SK-N-SH (cell line): ENCODE data around the gene TBK1. TPM values are rescaled to one million over a fixed set of nuclear protein-coding genes. Genes with fewer than 3 reads are reported as not detected.

Source experiments
- CTCF ChIA-PET: fragments of 300-600, 350-600 bp; formaldehyde crosslinking; extraction: SDS; loops from one replicate; lab custom pipeline; 2021; lab: Yijun Ruan, JAX
- POLR2A ChIA-PET: fragments of 350-600 bp; sonication (Branson Sonifier 250); formaldehyde crosslinking; extraction: SDS; loops from one replicate; lab custom pipeline; 2020; ENCODE audit warnings: antibody characterized with exemption, inconsistent platforms; lab: Yijun Ruan, JAX
- DNase-seq: peaks from one replicate; pipeline ENCODE4 v3.0.0; 2012
- H2AFZ ChIP-seq: fragments of 200-600 bp; sonication (generic); 2 replicates; pipeline ENCODE4 v1.8.1; 2016; ENCODE audit warnings: antibody characterized with exemption, mild to moderate bottlenecking, low read depth
- H3F3A ChIP-seq: fragments of 200-600 bp; sonication (generic); replicated peaks from 2 replicates; pipeline ENCODE3; 2016; ENCODE audit warnings: antibody characterized with exemption, mild to moderate bottlenecking; ENCODE audit not compliant: insufficient read depth
- H3K27ac ChIP-seq, 2 experiments: fragments of 200-500 bp in 1 of 2; fragments of 200-600 bp in 1 of 2; sonication (Bioruptor generic) in 1 of 2; sonication (generic), shearing (Covaris generic) in 1 of 2; 2 replicates each; pipeline versions ENCODE4 v1.5.1 to v1.6.1; 2014 to 2016; ENCODE audit warnings: low read depth in 2 of 2, inconsistent platforms in 1 of 2, low read length in 1 of 2, mild to moderate bottlenecking in 1 of 2, mixed read lengths in 1 of 2
- H3K27me3 ChIP-seq: fragments of 200-600 bp; sonication (generic), shearing (Covaris generic); 2 replicates; pipeline ENCODE4 v1.6.1; 2016; ENCODE audit warnings: mixed run types; ENCODE audit not compliant: insufficient read depth
- H3K36me3 ChIP-seq, 2 experiments: fragments of 200-500 bp in 1 of 2; fragments of 200-600 bp in 1 of 2; sonication (Bioruptor generic) in 1 of 2; sonication (generic) in 1 of 2; replicated peaks in 1 of 2; 2 replicates each; pipeline versions ENCODE3 to v1.5.1; 2014 to 2016; ENCODE audit warnings: low read length in 1 of 2, mild to moderate bottlenecking in 1 of 2; ENCODE audit not compliant: insufficient read depth in 2 of 2, control insufficient read depth in 1 of 2
- H3K4me1 ChIP-seq, 2 experiments: fragments of 200-500 bp in 1 of 2; fragments of 200-600 bp in 1 of 2; sonication (Bioruptor generic) in 1 of 2; sonication (generic), shearing (Covaris generic) in 1 of 2; 2 replicates each; pipeline versions ENCODE4 v1.5.1 to v1.6.1; 2014 to 2016; ENCODE audit warnings: low read depth in 1 of 2, low read length in 1 of 2, mixed run types in 1 of 2; ENCODE audit not compliant: insufficient read depth in 2 of 2, control insufficient read depth in 1 of 2
- H3K4me2 ChIP-seq: fragments of 200-600 bp; sonication (generic), shearing (Covaris generic); 2 replicates; pipeline ENCODE4 v1.6.1; 2017; ENCODE audit warnings: mixed run types
- H3K4me3 ChIP-seq, 2 experiments: fragments of 200-500 bp in 1 of 2; fragments of 200-600 bp in 1 of 2; sonication (Bioruptor generic) in 1 of 2; sonication (generic), shearing (Covaris generic) in 1 of 2; 2 replicates each; pipeline versions ENCODE4 v1.5.1 to v1.8.1; 2014 to 2016; ENCODE audit warnings: low read depth in 2 of 2, inconsistent platforms in 1 of 2, low read length in 1 of 2, mild to moderate bottlenecking in 1 of 2, mixed read lengths in 1 of 2, moderate library complexity in 1 of 2
- H3K79me2 ChIP-seq: fragments of 200-600 bp; sonication (generic); 2 replicates; pipeline ENCODE4 v1.8.1; 2017; ENCODE audit warnings: mild to moderate bottlenecking; ENCODE audit not compliant: insufficient read depth
- H3K9ac ChIP-seq: fragments of 200-600 bp; sonication (generic); 2 replicates; pipeline ENCODE4 v1.6.1; 2017; ENCODE audit warnings: mixed run types
- H3K9me2 ChIP-seq: fragments of 200-600 bp; sonication (generic); 2 replicates; pipeline ENCODE4 v1.6.1; 2017; ENCODE audit warnings: mixed run types
- H3K9me3 ChIP-seq: fragments of 200-600 bp; sonication (generic); 2 replicates; pipeline ENCODE4 v1.6.1; 2017; ENCODE audit warnings: mixed run types, mild to moderate bottlenecking, moderate library complexity
- H4K20me1 ChIP-seq: fragments of 200-600 bp; sonication (generic); 2 replicates; pipeline ENCODE4 v1.6.1; 2017; ENCODE audit warnings: mild to moderate bottlenecking, mixed run types; ENCODE audit not compliant: insufficient read depth
- ELF1 ChIP-seq: IDR thresholded peaks from 2 replicates; pipeline ENCODE4 v1.4.0; 2012
- FOXJ3 ChIP-seq: sonication (generic); formaldehyde crosslinking; IDR thresholded peaks from 2 replicates; pipeline ENCODE4 v1.5.1; 2020; ENCODE audit warnings: mild to moderate bottlenecking, missing genetic modification reagents
- FOXM1 ChIP-seq: IDR thresholded peaks from 2 replicates; pipeline ENCODE4 v1.4.0; 2012; ENCODE audit warnings: low read depth, mild to moderate bottlenecking
- GABPA ChIP-seq: IDR thresholded peaks from 2 replicates; pipeline ENCODE4 v1.4.0; 2012; ENCODE audit warnings: low read depth, mild to moderate bottlenecking
- GATA2 ChIP-seq: sonication (generic); formaldehyde crosslinking; IDR thresholded peaks from 2 replicates; pipeline ENCODE4 v1.5.0; 2020; ENCODE audit warnings: mild to moderate bottlenecking, missing genetic modification reagents
- MEF2A ChIP-seq: IDR thresholded peaks from 2 replicates; pipeline ENCODE4 v1.4.0; 2012; ENCODE audit warnings: low read depth, borderline replicate concordance
- MXI1 ChIP-seq: IDR thresholded peaks from 2 replicates; pipeline ENCODE4 v1.6.1; 2012; ENCODE audit warnings: mild to moderate bottlenecking, low read depth, low read length, improper control_type of control experiment
- NFIC ChIP-seq: IDR thresholded peaks from 2 replicates; pipeline ENCODE4 v1.4.0; 2012; ENCODE audit warnings: borderline replicate concordance
- POLR2AphosphoS5 ChIP-seq: IDR thresholded peaks from 2 replicates; pipeline ENCODE4 v1.6.1; 2012; ENCODE audit warnings: low read depth, low read length
- RAD21 ChIP-seq: IDR thresholded peaks from 2 replicates; pipeline ENCODE4 v1.6.1; 2012; ENCODE audit warnings: mild to moderate bottlenecking, low read length
- RCOR1 ChIP-seq: fragments of 150-350 bp; IDR thresholded peaks from 2 replicates; pipeline ENCODE4 v1.6.1; 2017; ENCODE audit warnings: antibody characterized with exemption, low read length
- RXRA ChIP-seq: IDR thresholded peaks from 2 replicates; pipeline ENCODE4 v1.4.0; 2012; ENCODE audit warnings: low read depth, mild to moderate bottlenecking, borderline replicate concordance
- SIN3A ChIP-seq: IDR thresholded peaks from 2 replicates; pipeline ENCODE4 v1.6.1; 2012; ENCODE audit warnings: low read depth, mild to moderate bottlenecking, low read length, moderate library complexity, borderline replicate concordance
- TAF1 ChIP-seq: IDR thresholded peaks from 2 replicates; pipeline ENCODE4 v1.6.1; 2012; ENCODE audit warnings: low read depth, mild to moderate bottlenecking, low read length, moderate library complexity, borderline replicate concordance
- WGBS: methylation state at CpG from one replicate; pipeline ENCODE4 v1.1.6; 2017; ENCODE audit warnings: low lambda C conversion rate; 5-methylcytosine and 5-hydroxymethylcytosine counted together
- polyA plus RNA-seq, 3 experiments: library from polyadenylated mRNA; depleted of rRNA; stranded (reverse); fragments of >200 nt; gene quantifications; 2 replicates each; pipeline ENCODE4 v1.2.3, GENCODE V29; 2012
- TF ChIP-seq, protein P1 (sequence below): fragments of 150-350 bp; IDR thresholded peaks from 2 replicates; pipeline ENCODE4 v1.6.1; 2016; ENCODE audit warnings: mild to moderate bottlenecking, low read depth, low read length
- TF ChIP-seq, protein P2 (sequence below): IDR thresholded peaks from 2 replicates; pipeline ENCODE4; 2012
- TF ChIP-seq, protein P3 (sequence below): IDR thresholded peaks from 2 replicates; pipeline ENCODE4 v1.6.1; 2012; ENCODE audit warnings: mild to moderate bottlenecking, low read depth, low read length, moderate library complexity
- TF ChIP-seq, protein P4 (sequence below): IDR thresholded peaks from 2 replicates; pipeline ENCODE4 v1.4.0; 2012; ENCODE audit warnings: low read depth, borderline replicate concordance
- TF ChIP-seq, protein P5 (sequence below): fragments of 150-350 bp; IDR thresholded peaks from 2 replicates; pipeline ENCODE4 v1.6.1; 2017; ENCODE audit warnings: antibody characterized with exemption, low read length, low read depth, borderline replicate concordance
- TF ChIP-seq, protein P6 (sequence below): IDR thresholded peaks from 2 replicates; pipeline ENCODE4 v1.4.0; 2012; ENCODE audit warnings: low read depth, borderline replicate concordance

The TBK1 gene
- polyA plus RNA-seq, 1 of the 3 experiments (the other 2 are of a cell fraction), result 8.2 TPM

DNA sequence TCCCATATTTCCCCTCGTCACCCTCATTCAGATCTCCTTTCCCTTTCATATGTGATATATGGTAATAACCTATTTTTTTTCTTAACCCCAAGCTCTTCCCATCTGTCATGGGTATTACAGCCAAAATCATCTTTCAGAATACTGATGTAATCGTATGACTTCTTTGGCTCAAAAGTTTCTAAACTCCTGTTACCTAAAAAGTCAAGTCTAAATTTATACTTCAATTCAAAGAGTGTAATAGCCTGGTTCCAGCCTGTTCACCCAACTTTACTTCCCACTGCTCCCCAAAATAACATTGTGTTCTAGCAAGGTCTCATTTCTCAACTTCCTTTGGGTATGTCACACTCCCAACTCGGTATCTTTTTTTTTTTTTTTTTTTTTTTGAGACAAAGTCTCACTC, 48.5 kb downstream of the TBK1 start:
- no peak for DNase-seq
- WGBS, result 86% methylated on average over 3 of the region's 3 CpGs
- H3K36me3 ChIP-seq, result peaks cover 55 to 79% of the 10 kb centered on the region in 2 experiments
- H4K20me1 ChIP-seq, result no peaks in the 10 kb centered on the region
- no peak overlapping the region for H3K27ac ChIP-seq
- no peaks in the 10 kb centered on the region for H3K9me2 ChIP-seq
- ChIA-PET CTCF (no interaction called here), POLR2A (no interaction called here)
- no peak overlapping the region for H3K9ac ChIP-seq
- H3K4me2 ChIP-seq, result no peak overlapping the region
- no peaks in the 10 kb centered on the region for H3K79me2 ChIP-seq
- H2AFZ ChIP-seq, result no peak overlapping the region
- H3K4me3 ChIP-seq, result no peak overlapping the region
- TF ChIP-seq, protein P1, sequence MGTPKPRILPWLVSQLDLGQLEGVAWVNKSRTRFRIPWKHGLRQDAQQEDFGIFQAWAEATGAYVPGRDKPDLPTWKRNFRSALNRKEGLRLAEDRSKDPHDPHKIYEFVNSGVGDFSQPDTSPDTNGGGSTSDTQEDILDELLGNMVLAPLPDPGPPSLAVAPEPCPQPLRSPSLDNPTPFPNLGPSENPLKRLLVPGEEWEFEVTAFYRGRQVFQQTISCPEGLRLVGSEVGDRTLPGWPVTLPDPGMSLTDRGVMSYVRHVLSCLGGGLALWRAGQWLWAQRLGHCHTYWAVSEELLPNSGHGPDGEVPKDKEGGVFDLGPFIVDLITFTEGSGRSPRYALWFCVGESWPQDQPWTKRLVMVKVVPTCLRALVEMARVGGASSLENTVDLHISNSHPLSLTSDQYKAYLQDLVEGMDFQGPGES, result no peak
- TF ChIP-seq, protein P2, sequence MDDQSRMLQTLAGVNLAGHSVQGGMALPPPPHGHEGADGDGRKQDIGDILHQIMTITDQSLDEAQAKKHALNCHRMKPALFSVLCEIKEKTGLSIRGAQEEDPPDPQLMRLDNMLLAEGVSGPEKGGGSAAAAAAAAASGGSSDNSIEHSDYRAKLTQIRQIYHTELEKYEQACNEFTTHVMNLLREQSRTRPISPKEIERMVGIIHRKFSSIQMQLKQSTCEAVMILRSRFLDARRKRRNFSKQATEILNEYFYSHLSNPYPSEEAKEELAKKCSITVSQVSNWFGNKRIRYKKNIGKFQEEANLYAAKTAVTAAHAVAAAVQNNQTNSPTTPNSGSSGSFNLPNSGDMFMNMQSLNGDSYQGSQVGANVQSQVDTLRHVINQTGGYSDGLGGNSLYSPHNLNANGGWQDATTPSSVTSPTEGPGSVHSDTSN, result no peak
- TF ChIP-seq, protein P3, sequence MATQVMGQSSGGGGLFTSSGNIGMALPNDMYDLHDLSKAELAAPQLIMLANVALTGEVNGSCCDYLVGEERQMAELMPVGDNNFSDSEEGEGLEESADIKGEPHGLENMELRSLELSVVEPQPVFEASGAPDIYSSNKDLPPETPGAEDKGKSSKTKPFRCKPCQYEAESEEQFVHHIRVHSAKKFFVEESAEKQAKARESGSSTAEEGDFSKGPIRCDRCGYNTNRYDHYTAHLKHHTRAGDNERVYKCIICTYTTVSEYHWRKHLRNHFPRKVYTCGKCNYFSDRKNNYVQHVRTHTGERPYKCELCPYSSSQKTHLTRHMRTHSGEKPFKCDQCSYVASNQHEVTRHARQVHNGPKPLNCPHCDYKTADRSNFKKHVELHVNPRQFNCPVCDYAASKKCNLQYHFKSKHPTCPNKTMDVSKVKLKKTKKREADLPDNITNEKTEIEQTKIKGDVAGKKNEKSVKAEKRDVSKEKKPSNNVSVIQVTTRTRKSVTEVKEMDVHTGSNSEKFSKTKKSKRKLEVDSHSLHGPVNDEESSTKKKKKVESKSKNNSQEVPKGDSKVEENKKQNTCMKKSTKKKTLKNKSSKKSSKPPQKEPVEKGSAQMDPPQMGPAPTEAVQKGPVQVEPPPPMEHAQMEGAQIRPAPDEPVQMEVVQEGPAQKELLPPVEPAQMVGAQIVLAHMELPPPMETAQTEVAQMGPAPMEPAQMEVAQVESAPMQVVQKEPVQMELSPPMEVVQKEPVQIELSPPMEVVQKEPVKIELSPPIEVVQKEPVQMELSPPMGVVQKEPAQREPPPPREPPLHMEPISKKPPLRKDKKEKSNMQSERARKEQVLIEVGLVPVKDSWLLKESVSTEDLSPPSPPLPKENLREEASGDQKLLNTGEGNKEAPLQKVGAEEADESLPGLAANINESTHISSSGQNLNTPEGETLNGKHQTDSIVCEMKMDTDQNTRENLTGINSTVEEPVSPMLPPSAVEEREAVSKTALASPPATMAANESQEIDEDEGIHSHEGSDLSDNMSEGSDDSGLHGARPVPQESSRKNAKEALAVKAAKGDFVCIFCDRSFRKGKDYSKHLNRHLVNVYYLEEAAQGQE, result no peak
- no peak for TF ChIP-seq FOXJ3 (CRISPR knock-in tag)
- no peak for TF ChIP-seq NFIC
- no peak for TF ChIP-seq ELF1
- peaks cover 30% of the 10 kb centered on the region for H3F3A ChIP-seq
- peaks cover 0 to 3% of the 10 kb centered on the region in 2 experiments; a peak in 2 of 4 replicates for H3K4me1 ChIP-seq
- no peaks in the 10 kb centered on the region for H3K27me3 ChIP-seq
- H3K9me3 ChIP-seq, result no peaks in the 10 kb centered on the region

DNA sequence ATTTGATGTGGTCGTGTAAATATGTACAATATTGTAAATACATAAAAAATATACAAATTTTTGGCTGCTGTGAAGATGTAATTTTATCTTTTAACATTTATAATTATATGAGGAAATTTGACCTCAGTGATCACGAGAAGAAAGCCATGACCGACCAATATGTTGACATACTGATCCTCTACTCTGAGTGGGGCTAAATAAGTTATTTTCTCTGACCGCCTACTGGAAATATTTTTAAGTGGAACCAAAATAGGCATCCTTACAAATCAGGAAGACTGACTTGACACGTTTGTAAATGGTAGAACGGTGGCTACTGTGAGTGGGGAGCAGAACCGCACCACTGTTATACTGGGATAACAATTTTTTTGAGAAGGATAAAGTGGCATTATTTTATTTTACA, 49.6 kb downstream of the TBK1 start:
- Histone ChIP-seq H3K4me3 (no peak overlapping the region), H3K4me1 (no peaks in the 10 kb centered on the region), H3K4me2 (no peak overlapping the region), H3K9ac (no peak overlapping the region), H2AFZ (no peak overlapping the region), H3K36me3 (peaks cover 44 to 68% of the 10 kb centered on the region in 2 experiments), H3F3A (peaks cover 24% of the 10 kb centered on the region), H3K27me3 (no peaks in the 10 kb centered on the region), H3K79me2 (no peaks in the 10 kb centered on the region), H4K20me1 (no peaks in the 10 kb centered on the region), H3K9me3 (no peaks in the 10 kb centered on the region), H3K9me2 (no peaks in the 10 kb centered on the region), H3K27ac (no peak overlapping the region)
- POLR2A ChIA-PET, result no interaction called here
- DNase-seq, result no peak
- WGBS, result 97% methylated on average over 7 of the region's 7 CpGs
- CTCF ChIA-PET, result interaction anchor here (0.7 kb wide), 1 partner anchor 202 kb away, joined by 3 read pairs; no protein-coding TSS in a partner anchor
- TF ChIP-seq, protein P4, sequence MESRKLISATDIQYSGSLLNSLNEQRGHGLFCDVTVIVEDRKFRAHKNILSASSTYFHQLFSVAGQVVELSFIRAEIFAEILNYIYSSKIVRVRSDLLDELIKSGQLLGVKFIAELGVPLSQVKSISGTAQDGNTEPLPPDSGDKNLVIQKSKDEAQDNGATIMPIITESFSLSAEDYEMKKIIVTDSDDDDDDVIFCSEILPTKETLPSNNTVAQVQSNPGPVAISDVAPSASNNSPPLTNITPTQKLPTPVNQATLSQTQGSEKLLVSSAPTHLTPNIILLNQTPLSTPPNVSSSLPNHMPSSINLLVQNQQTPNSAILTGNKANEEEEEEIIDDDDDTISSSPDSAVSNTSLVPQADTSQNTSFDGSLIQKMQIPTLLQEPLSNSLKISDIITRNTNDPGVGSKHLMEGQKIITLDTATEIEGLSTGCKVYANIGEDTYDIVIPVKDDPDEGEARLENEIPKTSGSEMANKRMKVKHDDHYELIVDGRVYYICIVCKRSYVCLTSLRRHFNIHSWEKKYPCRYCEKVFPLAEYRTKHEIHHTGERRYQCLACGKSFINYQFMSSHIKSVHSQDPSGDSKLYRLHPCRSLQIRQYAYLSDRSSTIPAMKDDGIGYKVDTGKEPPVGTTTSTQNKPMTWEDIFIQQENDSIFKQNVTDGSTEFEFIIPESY, result no peak
- TF ChIP-seq RXRA (no peak), MEF2A (no peak), RAD21 (no peak), MXI1 (no peak), GABPA (no peak), RCOR1 (no peak), TAF1 (no peak), GATA2 (no peak), FOXM1 (no peak), POLR2AphosphoS5 (no peak), SIN3A (no peak)
- TF ChIP-seq, protein P5, sequence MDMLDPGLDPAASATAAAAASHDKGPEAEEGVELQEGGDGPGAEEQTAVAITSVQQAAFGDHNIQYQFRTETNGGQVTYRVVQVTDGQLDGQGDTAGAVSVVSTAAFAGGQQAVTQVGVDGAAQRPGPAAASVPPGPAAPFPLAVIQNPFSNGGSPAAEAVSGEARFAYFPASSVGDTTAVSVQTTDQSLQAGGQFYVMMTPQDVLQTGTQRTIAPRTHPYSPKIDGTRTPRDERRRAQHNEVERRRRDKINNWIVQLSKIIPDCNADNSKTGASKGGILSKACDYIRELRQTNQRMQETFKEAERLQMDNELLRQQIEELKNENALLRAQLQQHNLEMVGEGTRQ, result no peak
- TF ChIP-seq, protein P6, sequence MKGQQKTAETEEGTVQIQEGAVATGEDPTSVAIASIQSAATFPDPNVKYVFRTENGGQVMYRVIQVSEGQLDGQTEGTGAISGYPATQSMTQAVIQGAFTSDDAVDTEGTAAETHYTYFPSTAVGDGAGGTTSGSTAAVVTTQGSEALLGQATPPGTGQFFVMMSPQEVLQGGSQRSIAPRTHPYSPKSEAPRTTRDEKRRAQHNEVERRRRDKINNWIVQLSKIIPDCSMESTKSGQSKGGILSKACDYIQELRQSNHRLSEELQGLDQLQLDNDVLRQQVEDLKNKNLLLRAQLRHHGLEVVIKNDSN, result no peak
